ENCODE results near the gene DISC1.
"Not testable (repeated sequence)": the region's sequence is repeated elsewhere in the genome, so short reads cannot be mapped to it uniquely, and the experiment has no call there.

The DISC1 gene

DNA sequence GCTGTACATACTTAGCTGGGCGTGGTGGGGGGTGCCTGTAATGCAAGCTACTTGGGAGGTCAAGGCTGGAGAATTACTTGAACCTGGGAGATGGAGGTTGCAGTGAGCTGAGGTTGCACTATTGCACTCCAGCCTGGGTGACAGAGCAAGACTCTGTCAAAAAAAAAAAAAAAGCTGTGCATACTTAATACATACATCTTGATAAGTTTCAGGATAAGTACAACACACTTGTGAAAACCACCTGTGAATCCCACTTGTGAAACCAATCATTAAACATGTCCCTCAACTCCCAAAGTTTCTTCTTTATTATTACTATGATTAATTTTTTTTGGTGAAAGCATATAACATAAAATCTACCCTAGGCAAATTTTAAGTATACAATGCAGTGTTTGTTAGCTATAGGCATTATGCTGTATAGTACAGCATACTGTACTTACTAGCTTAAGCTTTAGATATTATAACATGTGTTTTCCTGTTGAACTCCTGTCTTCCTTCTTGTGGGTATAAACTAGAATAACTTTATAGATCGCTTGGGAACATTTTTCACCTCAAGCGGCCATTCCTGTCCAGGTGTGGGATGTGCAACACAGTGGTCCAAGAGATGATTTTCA is 41.4 kb downstream of the DISC1 start:
- DNase-seq (ENCODE audit: low read depth), result no peak

DNA sequence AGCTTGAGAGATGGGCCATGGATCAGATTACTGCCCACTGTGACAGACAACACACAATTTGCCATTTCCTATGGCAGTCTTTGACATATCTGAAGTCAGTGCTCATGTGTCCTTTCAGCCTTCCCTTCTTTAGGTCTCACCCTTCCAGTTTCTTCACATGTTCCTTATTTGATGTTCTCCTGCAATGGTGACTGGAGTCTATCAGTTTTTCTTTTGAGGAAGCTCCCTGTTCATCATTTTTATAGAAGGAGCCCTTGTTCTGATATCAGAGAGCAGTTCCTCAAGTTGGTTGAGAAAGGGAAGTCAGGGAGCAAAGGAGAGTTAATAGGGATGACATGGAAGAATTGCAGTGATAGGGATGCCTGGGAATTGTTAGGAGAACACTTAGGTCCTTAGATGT is 42.2 kb downstream of the DISC1 start:
- no peak for DNase-seq (ENCODE audit: low read depth)

DNA sequence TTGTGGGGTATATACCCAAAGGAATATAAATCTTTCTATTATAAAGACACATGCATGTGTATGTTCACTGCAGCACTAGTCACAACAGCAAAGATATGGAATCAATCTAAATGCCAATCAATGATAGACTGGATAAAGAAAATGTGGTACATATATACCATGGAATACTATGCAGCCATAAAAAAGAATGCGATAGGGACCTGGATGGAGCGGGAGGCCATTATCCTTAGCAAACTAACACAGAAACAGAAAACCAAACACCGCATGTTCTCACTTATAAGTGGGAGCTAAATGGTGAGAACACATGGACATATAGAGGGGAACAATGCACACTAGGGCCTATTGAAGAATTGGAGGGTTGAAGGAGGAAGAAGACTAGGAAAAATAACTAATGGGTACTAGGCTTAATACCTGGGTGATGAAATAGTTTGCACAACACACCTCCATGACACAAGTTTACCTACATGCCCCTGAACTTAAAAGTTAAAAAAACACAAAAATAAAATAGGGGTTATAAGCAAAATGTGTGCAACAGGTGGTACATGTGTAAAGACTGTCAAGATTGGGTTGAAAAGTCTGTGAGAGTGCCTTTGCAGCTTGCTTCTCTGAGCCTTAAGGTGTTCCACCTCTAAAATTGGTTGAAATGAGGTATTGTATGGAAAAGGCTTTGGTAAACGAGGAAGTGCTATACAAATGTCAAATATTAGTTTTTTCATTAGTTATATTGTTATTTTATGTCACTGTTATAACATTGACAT is 43.5 kb downstream of the DISC1 start:
- not testable (repeated sequence) for DNase-seq (ENCODE audit: low read depth)

DNA sequence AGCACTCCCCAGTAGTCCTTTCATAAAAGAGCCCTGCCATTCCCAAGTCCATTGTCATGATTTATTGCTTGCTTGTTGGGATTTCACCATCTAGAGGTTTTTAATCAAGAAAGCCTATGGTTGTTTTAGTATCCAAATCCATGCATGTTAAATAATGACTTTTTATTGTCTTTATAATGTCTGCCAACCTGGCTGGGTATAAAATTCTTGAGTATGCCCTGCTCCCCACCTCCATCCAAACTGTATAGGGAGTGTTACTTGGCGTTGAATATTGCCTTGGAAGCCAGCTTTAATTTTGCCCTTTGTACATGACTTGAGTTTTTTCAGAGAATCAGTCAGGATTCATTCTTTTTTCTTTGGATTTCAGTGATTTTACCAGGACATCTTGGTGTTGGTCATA is 44.2 kb downstream of the DISC1 start:
- no peak for DNase-seq (ENCODE audit: low read depth)

DNA sequence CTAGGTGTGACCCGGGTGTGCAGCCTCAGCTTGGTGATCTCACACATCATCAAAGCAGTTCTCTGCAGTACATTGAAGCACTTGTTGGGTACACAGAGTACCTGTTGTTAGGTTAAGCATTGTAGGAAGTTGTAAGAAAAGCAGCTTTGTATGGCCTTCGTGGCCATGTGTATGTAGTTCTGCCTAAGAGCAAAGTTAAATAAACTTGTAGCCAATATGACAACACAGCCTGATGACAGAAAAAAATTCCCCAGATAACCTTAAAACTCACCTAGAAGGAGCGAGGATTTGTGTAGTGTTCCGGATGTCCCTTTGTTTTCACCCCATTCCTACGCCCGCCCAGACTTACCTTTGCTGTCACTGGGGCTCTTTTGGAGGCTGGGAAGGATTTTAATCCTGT is 48.0 kb downstream of the DISC1 start:
- DNase-seq (ENCODE audit: low read depth), result no peak

DNA sequence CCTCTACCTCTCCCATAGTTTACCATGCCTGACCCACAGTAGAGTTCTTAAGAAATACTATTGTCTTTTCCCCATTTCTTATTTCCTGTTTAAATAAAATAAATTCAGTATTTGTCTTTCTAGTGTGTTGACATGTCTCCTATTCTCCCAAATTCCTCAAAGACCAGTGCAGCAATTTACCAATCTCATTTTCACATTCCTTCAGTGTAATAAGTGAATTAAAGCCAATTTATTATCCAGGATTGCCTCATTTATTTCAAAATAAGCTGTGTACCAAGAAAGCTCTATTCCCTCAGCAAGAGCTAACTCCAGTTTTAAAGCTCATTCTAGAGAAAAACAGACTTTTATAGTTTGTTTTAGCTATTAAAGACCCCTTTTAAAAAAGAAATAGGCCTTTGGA is 49.9 kb downstream of the DISC1 start:
- DNase-seq (ENCODE audit: low read depth), result no peak

DNA sequence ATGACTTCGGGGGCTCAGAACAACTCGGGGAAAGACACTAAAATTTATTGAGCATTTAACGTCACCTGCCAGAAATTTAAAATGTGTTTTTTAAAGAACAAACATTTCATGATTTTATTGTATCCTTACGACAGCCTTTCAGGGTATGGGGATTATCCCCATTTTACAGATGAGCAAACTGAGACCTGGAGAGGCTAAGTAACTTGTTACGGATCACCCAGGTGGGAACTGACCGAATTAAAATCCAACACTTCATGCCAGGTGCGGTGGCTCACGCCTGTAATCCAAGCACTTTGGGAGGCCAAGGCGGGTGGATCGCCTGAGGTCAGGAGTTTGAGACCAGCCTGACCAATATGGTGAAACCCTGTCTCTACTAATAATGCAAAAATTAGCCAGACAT is 50.9 kb downstream of the DISC1 start:
- no peak for DNase-seq (ENCODE audit: low read depth)

DNA sequence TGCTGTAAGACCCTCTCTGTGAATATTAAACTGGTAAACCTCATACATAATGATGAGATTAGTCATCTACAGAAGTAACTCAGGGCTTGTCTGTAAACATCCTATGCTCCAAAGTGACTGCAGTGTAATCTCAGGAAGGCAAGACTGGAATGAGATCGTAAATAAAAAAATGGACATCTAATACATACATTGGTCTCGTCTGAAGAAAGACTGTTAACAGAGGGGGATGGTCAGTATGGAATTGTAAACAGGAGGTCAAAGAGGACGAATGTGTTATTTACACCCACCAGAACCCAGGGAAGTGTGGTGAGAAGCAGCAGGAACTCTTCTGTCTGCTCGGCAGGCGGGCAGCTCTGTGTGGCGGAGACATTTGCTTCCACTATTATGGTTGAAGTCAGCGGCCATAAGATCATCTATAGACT is 51.4 kb downstream of the DISC1 start:
- no peak for DNase-seq (ENCODE audit: low read depth)

DNA sequence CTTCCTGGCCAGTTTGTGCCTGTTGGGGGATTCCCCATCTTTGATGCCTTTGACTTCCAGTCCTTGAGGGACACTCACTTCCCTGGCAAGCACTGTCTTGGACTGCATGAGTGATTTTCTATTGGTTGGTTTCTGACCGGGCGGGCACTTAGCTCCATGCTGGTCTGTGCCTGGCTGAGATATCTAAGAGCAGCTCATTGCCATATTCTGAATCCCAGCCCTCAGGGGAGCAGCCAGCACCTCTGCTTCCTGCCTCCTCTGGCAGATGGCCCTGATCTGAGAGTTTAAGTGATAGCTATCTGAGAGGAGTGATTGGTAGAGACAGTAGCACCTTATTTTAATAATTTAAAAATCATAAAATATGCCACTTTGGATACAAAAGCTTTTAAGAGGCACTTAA is 52.5 kb downstream of the DISC1 start:
- no peak for DNase-seq (ENCODE audit: low read depth)

DNA sequence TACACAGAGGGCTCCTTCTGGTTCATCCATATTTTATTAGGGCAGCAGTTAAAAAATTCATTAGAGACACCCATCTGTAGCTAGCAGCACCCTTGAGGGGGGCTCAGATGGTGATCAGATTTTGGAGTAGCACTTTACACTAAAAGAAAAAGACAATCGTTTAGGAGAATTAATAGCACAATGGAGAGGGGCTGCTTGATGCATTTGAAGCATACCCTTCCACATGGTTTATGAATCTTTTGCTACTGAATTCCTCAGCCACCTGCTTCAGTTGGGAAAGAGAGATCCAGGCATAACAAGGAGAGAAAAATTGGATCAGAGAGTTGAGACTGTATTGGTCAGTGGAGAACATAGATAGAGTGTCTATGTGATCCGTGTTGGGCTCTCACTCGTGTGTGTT is 54.4 kb downstream of the DISC1 start:
- DNase-seq (ENCODE audit: low read depth), result no peak

DNA sequence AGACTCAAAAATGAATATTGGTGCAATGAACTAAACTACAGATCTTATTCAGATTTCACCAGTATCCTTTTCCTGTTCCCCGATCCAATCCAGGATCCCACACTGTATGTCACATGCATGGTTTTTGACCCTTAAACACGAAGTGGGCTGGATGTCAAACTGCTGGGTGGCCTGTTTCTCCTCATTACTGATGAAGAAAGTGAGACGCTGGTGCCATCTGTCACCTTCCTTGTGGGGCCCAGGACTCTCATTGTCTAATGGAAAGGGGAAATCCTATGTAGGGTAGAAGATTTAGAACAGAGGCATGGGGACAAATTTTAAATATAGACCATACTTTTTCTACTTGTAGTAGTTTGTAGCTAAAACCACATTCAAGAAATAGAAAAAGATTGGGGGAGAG is 56.2 kb downstream of the DISC1 start:
- DNase-seq (ENCODE audit: low read depth), result no peak

DNA sequence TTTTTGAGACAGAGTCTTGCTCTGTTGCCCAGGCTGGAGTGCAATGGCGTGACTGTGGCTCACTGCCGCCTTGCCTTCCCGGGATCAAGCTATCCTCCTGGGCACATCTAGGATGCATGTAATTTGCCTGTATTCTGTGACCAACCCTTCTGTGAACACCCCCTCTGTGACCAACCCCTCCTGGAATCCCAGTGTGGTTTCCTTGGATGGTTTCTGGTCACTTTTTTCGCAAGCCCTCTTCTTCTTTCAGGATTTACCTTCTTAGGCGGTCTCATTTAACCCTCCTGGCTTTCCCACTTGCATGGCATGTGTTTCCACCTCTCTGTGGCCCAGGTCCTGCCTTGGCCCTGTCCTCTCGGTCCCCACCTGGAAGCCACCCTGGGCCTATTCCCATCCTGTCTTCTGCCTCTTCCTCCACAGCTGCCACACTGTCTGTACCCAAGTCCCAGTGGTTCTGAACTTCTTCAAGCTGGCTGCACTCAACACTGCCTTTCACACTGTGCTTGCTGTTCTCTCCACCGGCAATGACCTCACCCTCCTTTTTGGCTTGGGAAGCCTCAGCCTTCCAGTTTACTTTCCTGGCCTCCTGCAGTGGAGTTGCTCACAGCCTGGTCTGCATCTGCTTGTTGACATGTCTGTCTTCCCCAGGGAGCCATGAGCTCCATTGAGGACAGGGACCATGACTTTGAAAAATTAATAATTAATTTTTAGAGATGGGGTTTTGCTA is 57.0 kb downstream of the DISC1 start:
- no peak for DNase-seq (ENCODE audit: low read depth)

DNA sequence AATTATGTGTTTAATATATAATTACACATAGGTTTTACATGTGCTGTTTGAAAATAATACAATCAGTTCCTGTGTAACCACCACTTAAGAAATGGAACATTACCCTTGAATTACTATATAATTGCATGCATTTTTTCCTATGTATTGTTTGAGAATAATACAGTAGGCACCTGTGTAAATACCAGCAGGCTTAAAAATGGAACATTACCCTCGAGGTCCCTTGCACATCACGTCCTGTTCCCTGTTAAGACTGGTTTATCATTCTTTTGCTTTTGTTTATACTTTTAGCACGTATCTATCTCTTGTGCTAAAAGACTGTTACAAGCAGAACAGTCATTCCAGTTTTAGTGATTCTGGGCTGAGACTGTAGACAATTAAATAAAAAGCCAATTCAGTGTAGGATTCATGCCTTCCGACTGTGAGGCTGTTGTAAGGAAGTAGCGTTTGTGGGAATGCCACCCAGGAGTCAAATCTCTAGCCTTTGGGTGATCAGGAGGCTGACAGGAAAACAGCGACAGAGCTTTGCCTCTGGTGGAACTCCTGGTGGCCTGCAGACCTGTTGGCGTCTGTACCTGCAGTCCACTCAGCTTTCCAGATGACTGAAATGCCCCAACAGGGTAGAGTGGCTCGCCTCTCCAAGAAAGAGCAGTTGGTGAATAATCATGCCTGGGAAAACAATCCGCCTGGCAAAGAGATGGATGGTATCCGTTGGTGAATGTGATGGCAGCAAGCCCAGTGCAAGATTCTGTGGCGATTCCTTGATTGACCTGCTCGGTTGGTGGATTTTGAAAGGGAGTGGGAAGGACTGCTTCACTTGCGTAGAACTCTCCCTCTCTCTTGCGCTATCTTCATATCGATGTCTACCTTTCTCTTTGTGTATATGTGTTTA is 58.0 kb downstream of the DISC1 start:
- no peak for DNase-seq (ENCODE audit: low read depth)

DNA sequence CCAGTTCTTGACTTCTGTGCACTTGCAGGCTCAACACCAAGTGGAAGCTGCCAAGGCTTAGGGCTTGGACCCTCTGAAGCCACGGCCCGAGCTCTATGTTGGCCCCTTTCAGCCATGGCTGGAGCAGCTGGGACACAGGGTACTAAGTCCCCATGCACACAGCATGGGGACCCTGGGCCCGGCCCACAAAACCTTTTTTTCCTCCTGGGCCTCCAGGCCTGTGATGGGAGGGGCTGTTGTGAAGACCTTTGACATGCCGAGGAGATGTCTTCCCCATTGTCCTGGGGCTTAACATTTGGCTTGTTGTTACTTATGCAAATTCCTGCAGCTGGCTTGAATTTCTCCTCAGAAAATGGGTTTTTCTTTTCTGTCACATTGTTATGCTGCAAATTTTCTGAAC is 59.8 kb downstream of the DISC1 start:
- no peak for DNase-seq (ENCODE audit: low read depth)

DNA sequence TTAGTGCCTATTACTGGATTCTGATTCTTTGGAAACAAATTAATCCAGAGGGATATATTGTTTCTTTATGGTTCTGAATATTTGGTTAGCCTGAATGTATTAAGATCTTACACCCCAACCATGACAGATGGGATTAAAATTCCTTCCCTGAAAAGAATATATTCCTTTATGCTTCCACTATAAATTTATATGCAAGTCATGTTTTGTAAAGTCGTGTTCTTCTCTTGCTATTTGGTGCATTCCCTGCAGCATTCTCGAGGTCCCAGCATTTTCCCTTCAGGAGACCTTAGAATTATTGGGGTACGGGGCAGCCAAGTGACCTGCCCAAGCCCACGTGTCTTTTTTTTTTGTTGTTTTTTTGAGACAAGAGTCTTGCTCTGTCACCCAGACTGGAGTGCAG is 62.4 kb downstream of the DISC1 start:
- no peak for DNase-seq (ENCODE audit: low read depth)

DNA sequence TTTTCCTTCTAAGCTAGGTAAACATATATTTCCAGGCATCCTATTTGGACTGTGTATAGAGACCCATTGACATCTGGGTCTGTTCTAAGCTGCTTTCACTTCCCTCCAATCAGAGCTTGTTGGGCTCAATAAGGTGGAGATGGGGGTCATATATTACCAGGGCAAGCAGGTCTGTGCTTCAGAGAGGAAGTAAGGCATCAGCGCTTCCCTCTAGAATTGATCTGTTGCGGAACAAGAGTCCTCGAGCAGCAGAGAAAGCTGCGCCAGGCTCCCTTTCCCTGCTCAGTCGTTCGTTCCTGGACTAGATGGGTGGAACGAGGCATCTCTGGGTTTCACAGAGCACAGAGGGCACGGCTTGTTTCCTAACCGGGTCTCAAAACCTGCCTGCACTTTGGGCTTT is 63.5 kb downstream of the DISC1 start:
- no peak for DNase-seq (ENCODE audit: low read depth)

DNA sequence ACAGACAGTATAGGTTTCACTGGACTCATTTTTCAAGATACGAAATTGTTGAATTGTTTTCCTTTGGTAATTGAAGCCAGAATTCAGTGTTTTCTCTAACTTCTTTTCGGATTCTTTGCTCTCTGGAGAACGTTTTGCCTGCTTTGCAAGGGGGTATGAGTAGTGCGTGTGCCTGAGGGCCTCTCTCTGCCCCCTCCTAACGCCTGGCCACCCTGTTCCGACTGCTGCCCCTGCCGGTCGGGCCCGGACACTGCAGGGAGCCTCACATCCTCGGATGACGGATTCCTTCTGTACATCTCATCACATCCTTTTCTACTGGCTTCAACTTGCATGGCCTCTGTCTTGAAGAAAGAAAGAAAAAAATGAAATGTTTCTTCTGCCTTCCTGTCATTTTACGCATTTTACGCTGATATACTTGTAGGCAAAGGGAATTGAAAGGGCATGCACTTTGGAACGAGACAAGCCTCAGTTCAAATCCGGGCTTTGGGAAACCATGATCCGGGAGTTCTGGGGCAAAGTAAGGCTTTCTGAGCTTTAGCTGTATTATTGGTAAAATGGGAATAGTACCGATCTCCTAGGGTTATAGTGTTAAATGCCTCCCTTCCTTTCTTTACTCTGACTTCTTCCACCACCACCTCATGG is 65.1 kb downstream of the DISC1 start:
- DNase-seq (ENCODE audit: low read depth), result no peak

DNA sequence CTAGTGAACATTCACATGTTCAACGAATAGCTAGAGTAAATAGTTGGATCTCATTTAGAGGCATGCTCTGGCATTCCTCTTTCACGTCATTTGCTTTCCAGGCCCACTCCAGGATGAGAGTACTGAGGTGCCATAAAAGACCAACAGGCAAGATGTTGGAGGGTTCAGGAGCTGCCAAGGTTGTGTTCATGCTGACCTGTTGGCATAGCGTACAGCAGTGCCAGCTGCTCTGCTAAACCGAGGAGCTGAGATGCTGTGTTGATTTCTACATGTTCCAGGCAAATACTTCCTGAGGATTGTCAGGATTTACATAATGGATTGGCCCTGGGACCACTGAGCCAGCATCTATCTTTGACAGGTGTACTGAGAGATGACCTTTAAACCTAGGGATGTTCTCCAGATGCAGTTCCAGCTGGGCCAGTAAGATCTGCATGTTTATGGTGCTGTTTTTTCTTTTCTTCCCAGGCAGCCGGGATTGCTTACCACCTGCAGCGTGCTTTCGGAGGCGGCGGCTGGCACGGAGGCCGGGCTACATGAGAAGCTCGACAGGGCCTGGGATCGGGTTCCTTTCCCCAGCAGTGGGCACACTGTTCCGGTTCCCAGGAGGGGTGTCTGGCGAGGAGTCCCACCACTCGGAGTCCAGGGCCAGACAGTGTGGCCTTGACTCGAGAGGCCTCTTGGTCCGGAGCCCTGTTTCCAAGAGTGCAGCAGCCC is 66.9 kb downstream of the DISC1 start:
- DNase-seq (ENCODE audit: low read depth), result no peak

DNA sequence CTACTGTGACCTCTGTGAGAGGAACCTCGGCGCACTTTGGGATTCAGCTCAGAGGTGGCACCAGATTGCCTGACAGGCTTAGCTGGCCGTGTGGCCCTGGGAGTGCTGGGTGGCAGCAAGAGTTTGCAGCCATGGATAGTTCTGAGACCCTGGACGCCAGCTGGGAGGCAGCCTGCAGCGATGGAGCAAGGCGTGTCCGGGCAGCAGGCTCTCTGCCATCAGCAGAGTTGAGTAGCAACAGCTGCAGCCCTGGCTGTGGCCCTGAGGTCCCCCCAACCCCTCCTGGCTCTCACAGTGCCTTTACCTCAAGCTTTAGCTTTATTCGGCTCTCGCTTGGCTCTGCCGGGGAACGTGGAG is 67.5 kb downstream of the DISC1 start:
- no peak for DNase-seq (ENCODE audit: low read depth)

DNA sequence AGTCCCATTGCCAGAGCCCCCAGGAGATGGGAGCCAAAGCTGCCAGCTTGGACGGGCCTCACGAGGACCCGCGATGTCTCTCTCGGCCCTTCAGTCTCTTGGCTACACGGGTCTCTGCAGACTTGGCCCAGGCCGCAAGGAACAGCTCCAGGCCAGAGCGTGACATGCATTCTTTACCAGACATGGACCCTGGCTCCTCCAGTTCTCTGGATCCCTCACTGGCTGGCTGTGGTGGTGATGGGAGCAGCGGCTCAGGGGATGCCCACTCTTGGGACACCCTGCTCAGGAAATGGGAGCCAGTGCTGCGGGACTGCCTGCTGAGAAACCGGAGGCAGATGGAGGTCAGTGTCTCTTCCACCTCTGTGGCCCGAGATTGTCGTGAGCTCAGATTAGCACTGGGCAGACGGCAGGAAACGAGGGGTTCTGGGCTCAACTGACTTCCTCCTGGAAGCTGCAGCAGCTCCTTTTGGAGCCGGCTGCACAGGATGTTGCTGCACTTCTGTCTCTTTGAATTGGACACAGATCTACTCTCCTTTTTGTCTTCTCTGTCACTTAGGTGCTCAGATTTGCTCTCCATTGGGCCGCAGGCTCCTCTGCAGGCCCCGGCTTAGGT is 68.0 kb downstream of the DISC1 start:
- DNase-seq (ENCODE audit: low read depth), result no peak

Data from activated gamma-delta T cell treated with anti-CD3 and anti-CD28 coated beads, Interleukin-2, amount 50 U/mL, for 16 hours (primary cell).